Trophoblast cell (in vitro differentiated cells and primary cell): ENCODE measurements around the gene HLCS.
A peak's percentile ranks its signal among the peaks of the same experiment; 100 is the strongest.

Experiments used
- DNase-seq, 2 donors: peaks; one replicate each; pipeline ENCODE4 v3.0.0-alpha.2; 2016
- H2AFZ ChIP-seq: 2 replicates; pipeline ENCODE4 v1.6.1; 2013; ENCODE audit warnings: low read length, moderate library complexity, mild to moderate bottlenecking; ENCODE audit not compliant: insufficient read depth, poor library complexity
- H2AK5ac ChIP-seq: 2 replicates; pipeline ENCODE4 v1.6.1; 2013; ENCODE audit warnings: mild to moderate bottlenecking, low read length
- H2BK120ac ChIP-seq: 2 replicates; pipeline ENCODE4 v1.6.1; 2013; ENCODE audit warnings: low read length, mild to moderate bottlenecking, moderate library complexity; ENCODE audit not compliant: insufficient read depth, poor library complexity
- H2BK12ac ChIP-seq: 2 replicates; pipeline ENCODE4 v1.6.1; 2013; ENCODE audit warnings: mild to moderate bottlenecking, low read length, moderate library complexity
- H2BK5ac ChIP-seq: 2 replicates; pipeline ENCODE4 v1.6.1; 2013; ENCODE audit warnings: low read length, low read depth, moderate library complexity, mild to moderate bottlenecking; ENCODE audit not compliant: poor library complexity
- H3K14ac ChIP-seq: 2 replicates; pipeline ENCODE4 v1.6.1; 2013; ENCODE audit warnings: mild to moderate bottlenecking, low read length
- H3K18ac ChIP-seq: 2 replicates; pipeline ENCODE4 v1.6.1; 2013; ENCODE audit warnings: mild to moderate bottlenecking, low read length
- H3K23ac ChIP-seq: 2 replicates; pipeline ENCODE4 v1.6.1; 2013; ENCODE audit warnings: low read length
- H3K27ac ChIP-seq: 2 replicates; pipeline ENCODE4 v1.5.1; 2013; ENCODE audit warnings: low read depth, mild to moderate bottlenecking, inconsistent platforms, low read length, moderate library complexity
- H3K27me3 ChIP-seq: 2 replicates; pipeline ENCODE4 v1.6.1; 2013; ENCODE audit warnings: inconsistent platforms, mild to moderate bottlenecking, low read length, moderate library complexity; ENCODE audit not compliant: insufficient read depth
- H3K36me3 ChIP-seq, 2 experiments: 1 replicate in 1 of 2; 2 replicates in 1 of 2; pipeline ENCODE4 v1.6.1; 2013; ENCODE audit warnings: low read length in 2 of 2, mild to moderate bottlenecking in 2 of 2, moderate library complexity in 1 of 2; ENCODE audit not compliant: insufficient read depth in 2 of 2, control insufficient read depth in 1 of 2
- H3K4ac ChIP-seq: 2 replicates; pipeline ENCODE4 v1.6.1; 2013; ENCODE audit warnings: low read depth, mild to moderate bottlenecking, low read length, moderate library complexity
- H3K4me1 ChIP-seq, 2 experiments: 1 replicate in 1 of 2; 2 replicates in 1 of 2; pipeline ENCODE4 v1.6.1; 2013; ENCODE audit warnings: low read length in 2 of 2, mild to moderate bottlenecking in 2 of 2, moderate library complexity in 1 of 2; ENCODE audit not compliant: insufficient read depth in 2 of 2, control insufficient read depth in 1 of 2
- H3K4me2 ChIP-seq: 2 replicates; pipeline ENCODE4 v1.6.1; 2013; ENCODE audit warnings: inconsistent platforms, mild to moderate bottlenecking, low read length, moderate library complexity
- H3K4me3 ChIP-seq: 2 replicates; pipeline ENCODE4 v1.5.1; 2013; ENCODE audit warnings: mild to moderate bottlenecking, low read depth, low read length, inconsistent platforms
- H3K79me1 ChIP-seq: one replicate; pipeline ENCODE4 v1.6.1; 2013; ENCODE audit warnings: low read length
- H3K79me2 ChIP-seq: 2 replicates; pipeline ENCODE4 v1.6.1; 2013; ENCODE audit warnings: low read length, mild to moderate bottlenecking; ENCODE audit not compliant: control insufficient read depth, insufficient read depth, poor library complexity
- H3K9ac ChIP-seq: 2 replicates; pipeline ENCODE4 v1.6.1; 2013; ENCODE audit warnings: mild to moderate bottlenecking, low read length
- H3K9me3 ChIP-seq: 2 replicates; pipeline ENCODE4 v1.6.1; 2013; ENCODE audit warnings: low read depth, mild to moderate bottlenecking, control low read depth, inconsistent platforms, low read length; ENCODE audit not compliant: insufficient read depth
- H4K12ac ChIP-seq: 2 replicates; pipeline ENCODE4 v1.6.1; 2013; ENCODE audit warnings: low read depth, mild to moderate bottlenecking, low read length, moderate library complexity
- H4K8ac ChIP-seq: 2 replicates; pipeline ENCODE4 v1.6.1; 2013; ENCODE audit warnings: low read depth, mild to moderate bottlenecking, low read length, moderate library complexity
- H4K91ac ChIP-seq: one replicate; pipeline ENCODE4 v1.6.1; 2013; ENCODE audit warnings: low read depth, mild to moderate bottlenecking, low read length, moderate library complexity
- WGBS: extraction: QIAGEN DNeasy Blood & Tissue Kit; methylation state at CpG from one replicate; pipeline ENCODE4 v1.1.7; 2013; ENCODE audit warnings: missing lambda C conversion rate; ENCODE audit not compliant: insufficient read length, insufficient coverage; ENCODE audit errors: extremely low coverage; 5-methylcytosine and 5-hydroxymethylcytosine counted together

The HLCS gene

GRCh38 chr21:36753556-36753955 lies 212.9 kb downstream of the HLCS start:
- H3K4me3 ChIP-seq = no peak overlapping the region
- no peak overlapping the region for H4K12ac ChIP-seq
- no peaks in the 10 kb centered on the region for H3K79me2 ChIP-seq
- no peak overlapping the region for H2BK12ac ChIP-seq
- peaks cover 2% of the 10 kb centered on the region for H3K27me3 ChIP-seq
- H3K4me2 ChIP-seq = no peak overlapping the region
- DNase-seq = peak in 1 of 2 donors; percentile 47
- H3K9ac ChIP-seq = no peak overlapping the region
- H4K8ac ChIP-seq = no peak overlapping the region
- no peak overlapping the region for H3K4ac ChIP-seq
- no peak overlapping the region for H2AK5ac ChIP-seq
- no peaks in the 10 kb centered on the region for H3K79me1 ChIP-seq
- H3K9me3 ChIP-seq = no peaks in the 10 kb centered on the region
- no peak overlapping the region for H4K91ac ChIP-seq
- H3K18ac ChIP-seq = no peak overlapping the region
- no peaks in the 10 kb centered on the region for H3K36me3 ChIP-seq
- no peak overlapping the region for H3K23ac ChIP-seq
- no peak overlapping the region for H3K14ac ChIP-seq
- peaks cover 3 to 9% of the 10 kb centered on the region in 2 experiments for H3K4me1 ChIP-seq
- WGBS = no CpG with 5 or more reads among the region's 3 CpGs
- H3K27ac ChIP-seq = no peak overlapping the region
- H2BK120ac ChIP-seq = no peak overlapping the region
- no peak overlapping the region for H2BK5ac ChIP-seq
- no peak overlapping the region for H2AFZ ChIP-seq

- Histone ChIP-seq H2BK120ac (peak overlapping the region; percentile 8), H3K4ac (no peak overlapping the region), H4K12ac (no peak overlapping the region), H2BK5ac (no peak overlapping the region), H2AK5ac (no peak overlapping the region), H3K27ac (no peak overlapping the region), H4K8ac (no peak overlapping the region), H3K79me2 (peaks cover 3% of the 10 kb centered on the region), H3K9ac (no peak overlapping the region), H3K79me1 (no peaks in the 10 kb centered on the region), H2BK12ac (no peak overlapping the region), H3K36me3 (no peaks in the 10 kb centered on the region), H4K91ac (no peak overlapping the region), H3K23ac (no peak overlapping the region), H2AFZ (no peak overlapping the region), H3K9me3 (no peaks in the 10 kb centered on the region), H3K18ac (no peak overlapping the region), H3K14ac (peak overlapping the region; percentile 15), H3K4me1 (peaks cover 9 to 10% of the 10 kb centered on the region in 2 experiments), H3K27me3 (peaks cover 12% of the 10 kb centered on the region), H3K4me2 (no peak overlapping the region), H3K4me3 (no peak overlapping the region)
- no peak for DNase-seq
- WGBS = no CpG with 5 or more reads among the region's 10 CpGs
These were observed 215.1 kb downstream of the HLCS start for GRCh38 chr21:36751383-36751782.

GRCh38 chr21:36750576-36750959 lies 215.9 kb downstream of the HLCS start:
- Histone ChIP-seq H3K4me2 (peak overlapping the region; percentile 53), H3K4me3 (no peak overlapping the region), H2BK12ac (no peak overlapping the region), H4K8ac (no peak overlapping the region), H4K91ac (no peak overlapping the region), H3K4ac (no peak overlapping the region), H3K23ac (no peak overlapping the region), H3K27me3 (peaks cover 12% of the 10 kb centered on the region), H3K27ac (no peak overlapping the region), H2BK5ac (no peak overlapping the region), H3K18ac (no peak overlapping the region), H2BK120ac (no peak overlapping the region), H3K79me2 (peaks cover 3% of the 10 kb centered on the region), H3K79me1 (no peaks in the 10 kb centered on the region), H3K14ac (no peak overlapping the region), H4K12ac (no peak overlapping the region), H3K4me1 (peaks cover 9 to 10% of the 10 kb centered on the region in 2 experiments), H2AK5ac (no peak overlapping the region), H3K9me3 (peaks cover 3% of the 10 kb centered on the region), H3K36me3 (no peaks in the 10 kb centered on the region), H3K9ac (no peak overlapping the region), H2AFZ (peak overlapping the region; percentile 66)
- no CpG with 5 or more reads among the region's 2 CpGs for WGBS
- peak in 1 of 2 donors; percentile 53 for DNase-seq

- H3K23ac ChIP-seq = no peak overlapping the region
- H4K91ac ChIP-seq = no peak overlapping the region
- no peak overlapping the region for H2BK5ac ChIP-seq
- peak; percentile 73 to 91 for DNase-seq
- H3K4me2 ChIP-seq = peak overlapping the region; percentile 53
- H3K27ac ChIP-seq = peak overlapping the region; percentile 7
- no peak overlapping the region for H2BK12ac ChIP-seq
- H3K18ac ChIP-seq = no peak overlapping the region
- no peak overlapping the region for H4K12ac ChIP-seq
- H3K27me3 ChIP-seq = peaks cover 12% of the 10 kb centered on the region
- H2BK120ac ChIP-seq = no peak overlapping the region
- H3K4ac ChIP-seq = no peak overlapping the region
- WGBS = no CpG with 5 or more reads among the region's 14 CpGs
- H3K36me3 ChIP-seq = no peaks in the 10 kb centered on the region
- no peaks in the 10 kb centered on the region for H3K79me1 ChIP-seq
- H4K8ac ChIP-seq = no peak overlapping the region
- H3K14ac ChIP-seq = no peak overlapping the region
- peak overlapping the region; percentile 66 for H2AFZ ChIP-seq
- peaks cover 9 to 10% of the 10 kb centered on the region in 2 experiments for H3K4me1 ChIP-seq
- H3K79me2 ChIP-seq = peaks cover 3% of the 10 kb centered on the region
- H3K9me3 ChIP-seq = peaks cover 3% of the 10 kb centered on the region
- H3K9ac ChIP-seq = no peak overlapping the region
- H3K4me3 ChIP-seq = no peak overlapping the region
- H2AK5ac ChIP-seq = no peak overlapping the region
These were observed 216.4 kb downstream of the HLCS start for GRCh38 chr21:36749935-36750575.
